Superior temporal gyrus (tissue), 1 donor: ENCODE results near the gene DLGAP1.

Source experiments
- DNase-seq: peaks from one replicate; pipeline ENCODE4 v3.0.0-alpha.2; 2016; ENCODE audit errors: extremely low spot score

DLGAP1 gene

DNA sequence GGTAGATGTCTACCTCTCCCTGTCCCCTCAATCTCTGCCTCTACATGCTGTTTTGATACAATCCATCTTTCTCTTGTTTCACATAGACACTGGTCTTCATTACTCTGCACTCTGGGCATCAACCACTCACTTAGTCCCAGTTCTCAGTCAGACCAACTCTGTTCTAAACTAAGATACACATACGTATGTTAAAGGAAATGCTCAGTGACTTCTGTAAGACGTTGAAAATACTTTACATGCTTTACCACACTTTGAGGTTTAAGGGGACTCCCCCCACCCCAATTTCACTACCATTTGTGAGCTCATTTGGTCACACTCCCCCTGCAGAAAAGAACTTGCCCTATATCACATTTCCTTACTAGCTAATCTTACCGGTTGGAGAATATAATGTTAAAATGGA lies 507.7 kb downstream of the DLGAP1 start:
- no peak for DNase-seq

DNA sequence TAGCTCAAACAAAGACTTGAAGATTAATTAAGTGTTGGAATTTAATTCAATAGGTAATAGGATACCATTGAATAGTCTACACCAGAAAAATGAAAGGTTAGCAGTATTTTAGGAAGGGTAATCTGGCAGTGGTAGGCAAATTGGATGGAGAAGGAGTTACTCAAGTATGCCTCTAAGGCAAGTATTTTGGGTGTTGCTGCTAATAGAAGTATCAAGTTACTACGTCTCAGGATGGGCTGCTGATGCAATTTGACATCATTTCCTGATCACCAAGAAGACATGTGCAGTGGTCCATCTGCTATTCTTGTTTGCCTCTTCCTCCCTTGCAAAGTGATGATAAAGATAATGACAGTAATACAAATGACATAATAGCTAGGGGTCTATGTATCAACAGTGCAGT lies 519.8 kb downstream of the DLGAP1 start:
- DNase-seq = no peak

DNA sequence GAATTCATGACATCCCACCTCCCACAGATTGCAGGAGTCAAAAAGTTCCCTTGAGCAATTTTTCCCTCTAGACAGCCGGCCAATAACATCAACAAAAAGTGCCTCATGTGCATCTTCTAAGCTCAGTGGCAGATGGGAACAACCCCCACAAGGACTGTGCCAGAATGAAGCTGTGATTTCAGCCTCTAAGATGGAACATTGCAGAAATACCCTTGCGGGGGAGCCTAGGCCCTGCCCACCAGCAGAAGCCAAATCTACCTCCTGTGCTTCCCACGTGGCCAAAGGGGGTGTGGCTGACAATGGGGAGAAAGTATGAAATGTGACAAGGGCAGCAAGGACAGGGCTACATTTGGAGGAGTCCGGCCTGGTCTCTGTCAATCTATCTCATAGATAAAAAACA lies 522.8 kb downstream of the DLGAP1 start:
- peak; percentile 61 for DNase-seq

DNA sequence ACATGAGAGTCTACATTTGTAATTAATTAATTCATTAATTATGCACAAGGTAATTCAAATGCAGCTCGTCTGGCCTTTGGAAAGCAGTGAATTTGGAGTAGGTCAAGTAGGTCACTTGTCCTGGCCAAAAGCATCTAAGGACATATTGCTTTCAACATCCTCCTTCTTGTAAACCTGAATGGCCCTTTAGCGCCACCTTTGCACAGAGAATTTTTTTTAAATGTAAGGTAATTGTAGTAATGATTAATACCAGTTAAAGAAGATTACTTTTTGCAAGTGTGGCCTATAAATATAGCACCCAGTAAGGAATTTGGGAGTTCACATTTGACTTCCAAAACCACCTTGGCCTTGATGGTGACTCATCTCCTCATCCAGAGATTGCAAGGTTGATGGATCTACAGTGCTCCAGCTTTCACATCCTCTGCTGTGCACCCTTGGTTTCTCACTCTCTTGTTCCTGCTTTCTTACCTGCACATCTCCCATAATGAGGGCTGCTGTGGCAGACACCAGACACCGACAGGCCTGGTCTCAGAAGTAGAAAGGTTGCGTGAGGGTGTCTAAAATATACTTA lies 523.5 kb downstream of the DLGAP1 start:
- no peak for DNase-seq

DNA sequence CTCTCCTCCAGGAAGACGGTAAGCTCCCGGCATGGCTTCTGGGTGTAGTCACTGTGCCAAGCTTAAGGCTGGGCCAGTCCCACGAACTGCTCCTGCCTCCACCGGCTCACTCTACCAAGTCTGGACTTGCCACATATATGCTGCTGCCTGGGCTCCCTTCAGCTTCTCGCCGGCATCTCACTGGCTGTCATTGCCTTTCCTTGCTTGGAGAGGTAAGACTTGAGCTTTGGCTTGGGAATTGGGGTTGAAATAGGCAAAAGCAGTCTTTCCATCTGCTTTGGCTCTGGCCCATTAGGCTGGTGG lies 524.1 kb downstream of the DLGAP1 start:
- no peak for DNase-seq

DNA sequence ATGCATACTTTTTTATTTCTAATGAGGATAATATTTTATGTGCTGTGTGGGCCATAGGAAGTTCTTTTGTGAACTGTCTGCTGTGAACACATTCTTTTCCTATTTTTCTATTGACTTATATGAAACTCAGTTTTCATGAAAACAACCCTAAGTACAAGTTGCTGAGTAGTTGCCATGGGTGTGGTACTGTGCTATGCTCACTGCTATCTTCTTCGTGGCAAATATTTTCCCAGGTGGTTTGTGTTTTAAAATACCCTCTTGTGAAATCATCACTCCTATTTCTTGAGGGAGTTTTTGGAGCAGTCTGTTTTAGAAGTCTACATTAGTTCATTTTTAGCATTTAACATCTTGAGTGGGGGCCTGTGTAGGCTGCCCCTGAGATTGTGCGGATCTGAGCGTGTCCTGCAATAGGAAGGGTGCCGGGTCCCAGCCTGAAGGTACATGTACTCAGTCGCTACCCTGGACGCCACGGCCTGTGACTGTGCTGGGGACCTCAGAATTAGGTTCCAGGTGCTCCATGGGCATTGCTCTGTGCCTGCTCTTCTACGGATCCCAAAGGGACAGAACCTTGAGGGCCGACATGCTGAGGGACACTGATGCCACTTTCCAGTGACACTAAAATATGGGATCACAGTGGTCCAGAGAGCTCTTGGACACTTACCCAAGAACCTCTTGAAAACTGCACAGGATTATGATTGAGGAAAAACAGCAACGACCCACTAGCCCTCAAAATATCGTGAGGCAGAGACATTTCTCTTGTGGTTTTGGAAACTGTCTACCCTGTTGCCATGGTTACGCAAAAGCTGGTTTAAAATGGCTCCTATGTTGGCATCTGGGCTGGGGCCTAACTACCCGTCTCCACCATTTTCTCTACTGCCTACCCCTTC lies 524.7 kb downstream of the DLGAP1 start:
- no peak for DNase-seq

DNA sequence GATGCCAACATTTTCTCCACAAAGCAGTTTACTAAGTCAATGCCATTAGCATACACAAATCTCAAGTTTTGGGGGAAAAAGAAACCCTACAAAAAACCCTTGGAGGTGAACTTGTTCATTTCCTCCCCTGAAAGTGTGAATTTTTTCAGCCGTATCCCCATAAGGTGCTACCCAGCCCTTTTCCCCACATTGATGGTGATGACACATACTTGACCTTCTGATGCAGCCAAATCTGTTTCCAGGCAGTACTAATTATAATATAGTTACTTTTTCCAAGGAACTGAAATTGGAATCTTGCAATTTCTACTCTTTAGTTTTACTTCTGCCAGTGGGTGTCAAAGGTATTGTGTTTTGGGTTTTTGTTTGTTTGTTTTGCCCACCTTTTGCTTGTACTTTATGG lies 530.7 kb downstream of the DLGAP1 start:
- no peak for DNase-seq

DNA sequence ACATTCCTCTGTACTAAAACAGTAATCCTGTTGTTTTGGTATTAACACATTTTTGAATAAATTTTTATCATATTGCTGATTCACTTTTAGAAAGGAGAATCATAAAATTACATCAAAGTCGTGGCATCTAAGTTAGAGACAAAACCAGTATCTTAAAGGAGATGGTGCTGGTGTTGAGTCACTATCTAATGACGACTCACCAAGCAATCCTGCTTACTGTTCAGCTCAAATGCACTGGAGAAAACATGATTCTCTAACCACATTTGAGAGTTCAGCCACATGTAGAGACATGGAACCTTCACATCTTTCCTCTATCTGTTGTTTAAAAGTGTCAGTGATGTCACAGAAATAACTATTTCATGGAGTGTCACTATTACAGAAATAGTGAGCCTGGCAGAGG lies 531.4 kb downstream of the DLGAP1 start:
- no peak for DNase-seq

DNA sequence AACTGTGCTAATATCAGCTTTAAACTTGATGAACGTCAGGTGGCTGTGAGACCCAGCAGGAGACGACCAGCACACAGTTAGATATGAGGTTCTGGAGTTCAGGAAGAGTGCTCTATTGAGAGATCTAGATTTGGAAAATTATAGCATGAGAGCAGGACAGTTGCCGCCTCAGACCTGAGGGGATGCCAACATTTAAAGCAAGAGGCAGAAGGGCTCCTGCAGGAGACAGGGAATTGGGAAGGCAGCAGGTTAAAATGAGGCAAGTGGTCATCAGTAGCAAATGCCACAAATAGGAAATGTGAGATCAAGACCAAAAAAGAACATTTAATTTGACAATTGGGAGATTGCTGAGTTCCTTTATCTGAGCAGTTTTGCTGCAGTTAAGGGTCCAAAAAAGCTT lies 533.3 kb downstream of the DLGAP1 start:
- DNase-seq = no peak

DNA sequence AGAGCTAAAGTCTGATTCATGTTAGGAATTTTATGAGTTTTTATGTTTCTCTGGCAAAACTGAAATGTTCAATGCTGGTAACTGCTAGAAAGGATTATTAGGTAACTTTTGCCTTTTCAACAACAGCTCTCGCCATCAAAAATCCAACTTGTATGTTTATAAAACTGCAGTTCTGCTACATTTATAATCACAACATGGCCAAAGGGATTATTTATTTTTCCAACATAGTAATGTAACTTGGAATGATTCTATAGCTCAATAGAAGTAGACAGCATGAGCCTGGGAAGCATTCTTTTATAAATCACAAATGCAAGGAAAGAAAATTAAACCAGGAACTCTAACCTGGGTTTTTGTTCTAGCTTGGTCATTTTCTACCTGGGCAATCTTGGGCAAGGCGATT lies 534.3 kb downstream of the DLGAP1 start:
- no peak for DNase-seq

DNA sequence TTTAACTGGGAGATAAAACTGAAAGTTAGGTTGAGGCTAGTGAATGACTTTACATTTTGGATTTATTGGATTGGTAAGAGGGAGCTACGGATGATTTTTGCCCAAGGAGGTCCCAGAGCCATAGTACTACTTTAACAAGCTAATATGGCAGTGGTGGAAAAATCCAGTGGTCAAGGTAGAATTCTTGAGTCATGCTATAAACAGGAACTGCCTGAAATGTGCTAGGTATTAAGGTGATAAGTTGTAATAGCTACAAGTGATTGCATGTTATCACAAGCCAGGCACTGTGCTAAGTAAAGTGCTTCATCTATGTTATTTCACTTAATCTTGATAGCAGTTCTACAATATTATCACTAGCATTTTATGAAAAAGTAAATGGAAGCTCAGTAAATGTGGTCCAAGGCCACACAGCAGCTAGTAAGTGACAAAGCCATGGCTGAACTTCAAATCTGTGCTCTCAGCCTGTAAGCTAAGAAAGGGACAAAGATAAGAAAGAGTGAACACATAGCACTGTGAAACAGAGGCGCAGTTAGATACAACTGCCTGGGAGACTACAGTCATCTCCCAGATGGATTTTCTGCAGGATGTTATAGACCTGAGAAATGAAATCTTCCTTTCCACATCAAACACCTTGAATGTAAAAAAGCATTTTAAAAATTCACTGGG lies 535.6 kb downstream of the DLGAP1 start:
- no peak for DNase-seq

DNA sequence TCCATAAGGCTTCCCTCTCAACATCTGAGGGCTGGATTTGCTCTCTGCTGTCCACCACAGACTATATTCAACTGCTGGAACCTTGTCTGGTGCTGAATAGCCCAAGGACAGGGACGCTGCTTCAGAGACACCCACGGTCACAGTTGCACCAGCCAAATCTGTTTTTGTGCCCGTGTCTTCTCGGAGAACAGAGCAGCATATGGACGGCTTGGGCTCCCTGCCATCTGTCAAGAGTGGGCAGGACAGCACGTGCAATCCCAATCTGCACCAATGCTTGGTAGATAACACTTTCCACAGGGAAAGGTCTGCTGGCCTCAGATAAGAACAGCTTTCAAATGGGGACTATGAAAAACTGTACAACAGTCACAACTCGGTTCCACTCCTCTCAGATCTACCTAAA lies 539.0 kb downstream of the DLGAP1 start:
- DNase-seq = peak; percentile 62

DNA sequence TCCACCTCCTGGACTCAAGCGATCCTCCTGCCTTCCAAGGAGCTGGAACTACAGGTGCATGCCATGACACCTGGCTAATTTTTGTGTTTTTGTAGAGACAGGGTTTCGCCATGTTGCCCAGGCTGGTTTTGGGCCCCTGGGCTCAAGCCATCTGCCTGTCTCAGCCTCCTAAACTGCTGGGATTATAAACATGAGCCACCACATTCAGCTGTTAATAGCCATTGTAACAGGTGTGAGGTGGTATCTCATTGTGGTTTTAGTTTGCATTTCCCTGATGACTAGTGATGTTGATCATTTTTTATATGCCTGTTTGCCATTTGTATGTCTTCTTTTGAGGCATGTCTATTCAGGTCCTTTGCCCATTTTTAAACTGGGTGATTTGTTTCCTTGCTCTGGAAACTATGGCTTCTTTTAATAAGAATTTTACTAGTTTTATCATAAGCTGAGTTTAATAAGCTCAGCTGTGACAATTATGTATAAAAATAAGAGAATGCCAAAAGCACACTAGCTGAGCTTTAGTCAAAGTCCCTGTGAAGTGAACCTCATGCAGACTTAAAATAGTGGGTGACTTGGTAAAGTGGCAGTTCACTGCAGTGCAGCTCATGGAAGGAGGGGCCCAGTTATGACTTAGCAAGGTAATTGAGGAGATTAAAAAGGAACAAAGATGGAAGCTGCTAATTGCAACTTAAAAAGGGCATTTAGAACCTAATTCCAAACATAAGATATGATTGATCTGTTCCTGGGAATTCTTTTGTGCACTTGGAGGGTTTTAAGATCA lies 540.1 kb downstream of the DLGAP1 start:
- DNase-seq = no peak

DNA sequence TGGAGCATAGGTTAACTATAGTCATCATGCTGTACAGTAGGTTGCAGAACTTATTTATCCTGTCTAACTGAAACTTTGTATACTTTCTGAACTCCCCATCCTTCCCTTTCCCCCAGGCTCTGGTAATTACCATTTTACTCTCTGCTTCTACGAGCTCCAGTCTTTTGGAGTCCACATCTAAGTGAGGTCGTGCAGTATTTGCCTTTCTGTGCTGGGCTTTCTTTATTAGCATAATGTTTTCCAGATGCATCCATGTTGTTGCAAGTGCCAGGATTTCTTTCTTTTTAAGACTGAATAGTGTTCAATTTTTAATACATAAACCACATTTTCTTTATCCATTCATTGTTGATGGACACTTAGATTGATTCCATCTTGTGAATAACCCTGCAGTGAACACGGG lies 541.0 kb downstream of the DLGAP1 start:
- no peak for DNase-seq

DNA sequence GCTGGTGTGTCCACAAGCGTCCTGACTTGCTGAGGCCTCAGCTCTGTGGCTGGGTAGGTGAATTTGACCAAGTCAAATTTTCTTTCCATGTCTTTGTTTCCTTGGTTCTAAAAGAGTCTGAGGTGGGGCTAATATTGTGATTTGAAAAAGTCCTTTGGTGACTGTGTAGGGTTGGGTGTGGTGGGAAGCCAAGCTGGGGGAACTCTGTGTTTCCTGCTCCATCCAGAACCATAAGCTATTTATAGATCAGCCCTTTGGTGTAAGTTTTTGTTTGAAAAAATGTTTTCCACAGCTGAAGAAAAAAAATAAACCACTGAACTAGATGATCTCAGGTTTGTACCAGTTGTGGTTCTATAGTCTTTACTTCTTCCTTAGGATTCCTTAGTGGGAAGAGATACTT lies 542.4 kb downstream of the DLGAP1 start:
- DNase-seq = no peak

DNA sequence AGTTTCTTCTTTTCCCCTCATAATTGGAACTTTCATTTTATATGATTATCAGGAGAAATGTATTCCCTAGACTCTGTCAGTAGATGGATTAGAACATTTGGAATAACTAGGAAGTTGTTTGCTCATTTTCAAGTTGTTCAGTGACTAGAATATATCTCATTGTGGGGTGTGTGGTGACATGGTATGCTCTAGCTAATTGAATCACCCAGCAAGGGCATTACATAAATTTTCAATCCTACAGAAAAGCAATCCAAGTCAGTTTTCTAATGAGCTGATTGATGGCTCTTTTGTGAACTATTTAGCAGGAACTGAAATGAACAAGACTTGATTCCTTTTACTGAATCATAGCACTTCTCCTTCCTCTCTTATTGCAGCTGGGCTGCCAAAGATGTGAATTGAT lies 543.7 kb downstream of the DLGAP1 start:
- no peak for DNase-seq

DNA sequence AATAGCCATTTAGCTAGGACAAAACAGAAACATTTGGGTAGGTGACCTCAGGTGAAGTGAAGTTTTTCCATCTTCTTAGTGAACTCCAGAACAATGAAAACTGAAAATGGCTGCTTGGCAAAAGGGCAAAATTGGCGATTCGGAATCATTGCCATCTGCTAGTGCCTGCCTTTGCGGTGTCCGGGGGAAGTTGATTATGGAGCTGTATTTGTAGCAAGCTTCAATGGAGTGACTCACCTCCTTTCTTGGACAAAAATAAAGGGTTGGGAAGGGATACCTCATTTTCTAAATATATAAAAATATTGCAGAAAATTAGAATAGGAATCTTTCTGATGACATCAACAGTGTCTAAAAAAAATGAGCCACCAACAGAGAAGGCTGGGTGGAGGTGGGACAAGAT lies 544.6 kb downstream of the DLGAP1 start:
- DNase-seq = no peak

DNA sequence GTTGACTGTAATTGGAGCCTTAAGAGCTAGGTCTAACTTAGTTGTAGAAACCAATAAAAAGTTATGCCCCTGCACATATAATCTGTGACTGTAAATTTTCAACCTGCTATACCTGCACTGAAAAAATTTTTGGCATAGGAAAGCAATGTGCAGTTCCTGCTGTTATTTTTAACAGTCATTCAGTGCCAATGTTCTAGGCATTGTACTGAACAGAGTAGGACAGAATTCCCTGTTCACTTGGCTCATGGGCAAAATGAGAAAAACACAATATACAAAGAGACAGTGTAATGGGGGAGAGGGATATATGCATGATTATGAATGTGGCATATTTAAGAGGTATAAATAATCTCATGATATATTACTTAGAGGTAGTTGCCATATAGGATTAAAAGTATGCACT lies 547.2 kb downstream of the DLGAP1 start:
- no peak for DNase-seq

DNA sequence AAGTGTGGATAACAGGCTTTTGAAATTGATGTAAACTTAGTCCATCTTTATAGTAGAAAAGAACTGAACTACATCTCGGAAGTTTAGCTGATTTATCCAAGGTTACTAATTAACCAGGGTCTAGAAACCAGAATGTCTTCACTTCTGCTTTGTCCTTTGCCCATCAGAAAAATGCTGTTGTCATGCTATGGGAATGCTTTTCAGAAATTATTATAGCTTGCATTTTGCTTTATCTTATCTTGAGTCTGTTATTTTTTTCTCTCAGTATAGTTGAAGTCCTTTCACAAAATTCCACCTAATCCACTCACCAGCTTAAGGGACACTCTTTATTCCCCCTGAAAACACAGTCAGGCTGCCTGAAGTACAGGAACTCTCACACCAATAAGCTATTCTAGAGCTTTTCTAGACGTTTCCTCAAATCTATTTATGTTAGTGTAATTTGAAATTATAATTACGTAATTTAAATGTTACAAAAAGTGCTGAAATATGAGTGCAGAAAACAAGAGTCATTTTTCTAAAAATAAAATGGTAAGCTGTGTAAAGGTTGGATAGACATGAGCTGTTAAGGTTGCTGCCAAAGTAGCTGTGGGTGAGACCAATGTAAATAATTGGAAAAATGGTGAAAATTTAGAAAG lies 548.9 kb downstream of the DLGAP1 start:
- no peak for DNase-seq

DNA sequence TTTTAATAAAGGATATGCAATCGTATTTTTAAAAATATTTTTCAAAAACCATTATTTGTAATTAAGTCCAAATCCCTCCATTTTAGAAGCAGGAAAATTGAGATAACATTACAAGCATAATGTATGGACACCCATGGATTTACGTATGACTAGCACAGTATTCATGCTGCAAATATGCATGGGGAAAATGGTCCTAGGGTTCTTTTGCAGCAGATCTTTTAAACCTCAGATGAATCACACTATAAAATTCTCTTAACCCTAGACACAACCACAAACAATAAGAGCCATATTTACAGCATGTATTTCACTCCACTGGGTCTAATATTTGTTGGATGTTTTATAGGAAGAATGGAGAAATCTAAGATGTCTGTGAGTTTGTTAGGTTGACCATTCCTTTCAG lies 551.8 kb downstream of the DLGAP1 start:
- DNase-seq = no peak

DNA sequence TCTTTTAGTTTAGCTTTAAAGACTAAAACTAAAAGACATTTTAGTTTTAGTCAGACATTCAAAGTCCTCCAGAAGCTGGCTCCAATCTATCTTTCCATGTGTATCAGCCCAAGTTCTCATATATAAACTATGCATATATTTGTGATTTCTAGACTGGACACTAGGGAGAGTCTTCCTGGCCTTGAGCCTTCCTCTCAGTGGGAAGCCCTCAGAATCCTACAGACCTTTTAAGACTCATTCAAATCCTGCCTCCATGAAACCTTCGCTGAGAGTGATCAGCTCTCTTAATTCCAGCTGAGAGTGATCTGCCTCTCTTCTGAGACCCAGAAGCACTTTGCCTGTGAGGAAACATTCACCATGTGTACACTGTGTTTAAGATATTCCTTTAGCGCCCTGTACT lies 552.4 kb downstream of the DLGAP1 start:
- DNase-seq = no peak

DNA sequence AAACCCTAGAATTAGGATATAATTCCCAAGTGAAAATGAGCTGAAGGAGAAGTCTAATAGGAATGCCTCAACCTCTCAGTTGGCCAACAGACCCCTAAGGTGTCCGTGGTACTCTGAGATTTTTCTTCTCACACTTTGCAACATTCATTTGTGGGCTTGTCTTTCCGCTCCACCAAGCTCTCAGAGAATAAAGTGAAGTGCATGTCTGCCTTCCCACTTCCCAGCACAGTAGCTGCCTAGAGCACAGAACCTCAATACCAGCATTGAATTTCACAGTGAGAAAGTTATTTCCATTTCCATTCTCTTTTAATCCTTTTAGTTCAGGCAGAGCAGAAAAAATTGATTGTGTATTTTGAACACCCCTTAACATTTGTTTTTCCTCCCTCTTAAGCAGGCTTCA lies 553.3 kb downstream of the DLGAP1 start:
- DNase-seq = no peak
